GM21737 (cell line): ENCODE measurements around the gene TUBGCP3.

ENCODE experiments used
- ATAC-seq: cut with Tn5 transposase; IDR thresholded peaks from one replicate; pipeline ENCODE4 v1.9.1; 2021; ENCODE audit warnings: mild to moderate bottlenecking, moderate library complexity; ENCODE audit not compliant: unreplicated experiment

TUBGCP3 gene

DNA sequence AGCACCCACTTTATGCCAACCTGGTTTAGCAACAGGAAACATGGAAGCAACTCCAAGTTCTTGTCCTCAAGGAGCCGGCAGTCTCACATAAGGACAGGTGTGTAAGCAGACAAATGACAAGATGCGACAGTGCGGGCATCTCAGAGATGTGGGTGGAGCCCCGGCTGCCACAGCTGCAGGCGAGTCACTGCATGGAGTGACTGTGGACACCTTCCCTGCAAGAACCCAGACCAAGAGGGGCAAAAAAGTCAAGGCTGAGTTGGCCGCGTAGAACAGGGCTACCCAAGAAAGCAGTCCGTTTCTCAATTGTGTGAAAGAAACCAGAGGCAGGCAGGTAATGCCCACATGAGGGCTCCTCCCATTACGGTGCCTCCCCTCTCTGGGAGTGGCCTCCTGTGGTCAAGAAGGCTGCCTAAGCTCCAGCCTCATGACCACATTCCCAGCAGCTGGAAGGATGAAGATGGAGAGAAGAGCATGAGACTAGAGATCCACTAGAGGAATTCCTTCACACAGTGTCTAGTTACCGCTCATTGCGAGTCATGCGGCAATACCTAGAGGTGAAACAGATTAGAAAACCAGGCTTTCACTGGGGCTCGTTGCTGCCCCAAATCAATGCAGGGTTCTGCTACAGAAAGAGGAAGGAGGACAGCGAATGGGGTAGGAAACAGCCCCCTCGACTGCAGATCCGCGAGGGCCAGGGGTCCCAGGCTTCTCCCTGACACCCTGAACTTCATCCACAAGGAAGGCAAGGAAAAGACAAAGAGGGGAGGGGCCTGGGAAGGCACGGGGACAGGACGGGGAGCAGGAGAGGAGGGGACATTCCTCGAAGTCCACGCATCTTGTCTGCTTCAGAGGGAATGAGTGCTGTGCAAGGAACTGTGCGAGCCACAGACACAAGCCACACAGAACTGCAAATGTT is 131.6 kb downstream of the TUBGCP3 start:
- no peak for ATAC-seq

DNA sequence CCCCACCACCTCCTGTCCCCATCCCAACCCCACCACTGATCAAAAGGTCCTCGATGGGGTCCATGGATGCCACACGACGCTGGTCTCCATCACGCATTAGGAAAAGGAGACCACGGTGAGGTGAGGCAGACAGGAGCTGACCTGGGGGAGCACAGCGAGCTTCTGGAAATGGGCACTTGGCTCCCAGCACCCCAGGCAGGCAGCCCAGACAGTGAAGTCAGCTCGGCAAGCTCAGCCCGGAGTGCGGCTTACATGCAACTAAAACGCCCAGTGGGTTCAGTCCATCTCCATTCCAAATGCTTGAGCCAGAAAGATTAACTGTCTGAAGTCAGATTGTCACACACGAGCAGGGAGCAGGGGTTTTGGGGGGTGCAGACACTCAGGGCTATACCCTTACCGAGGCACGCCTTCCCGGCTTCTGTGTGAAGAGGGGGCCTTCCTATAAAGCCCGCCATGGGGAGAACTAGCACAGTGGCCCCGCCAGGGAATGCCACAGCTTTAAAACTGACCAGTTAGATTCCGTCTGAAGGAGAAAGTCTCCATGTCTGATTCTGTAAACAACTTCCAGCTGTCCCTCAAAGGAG is 132.4 kb downstream of the TUBGCP3 start:
- ATAC-seq, result no peak

DNA sequence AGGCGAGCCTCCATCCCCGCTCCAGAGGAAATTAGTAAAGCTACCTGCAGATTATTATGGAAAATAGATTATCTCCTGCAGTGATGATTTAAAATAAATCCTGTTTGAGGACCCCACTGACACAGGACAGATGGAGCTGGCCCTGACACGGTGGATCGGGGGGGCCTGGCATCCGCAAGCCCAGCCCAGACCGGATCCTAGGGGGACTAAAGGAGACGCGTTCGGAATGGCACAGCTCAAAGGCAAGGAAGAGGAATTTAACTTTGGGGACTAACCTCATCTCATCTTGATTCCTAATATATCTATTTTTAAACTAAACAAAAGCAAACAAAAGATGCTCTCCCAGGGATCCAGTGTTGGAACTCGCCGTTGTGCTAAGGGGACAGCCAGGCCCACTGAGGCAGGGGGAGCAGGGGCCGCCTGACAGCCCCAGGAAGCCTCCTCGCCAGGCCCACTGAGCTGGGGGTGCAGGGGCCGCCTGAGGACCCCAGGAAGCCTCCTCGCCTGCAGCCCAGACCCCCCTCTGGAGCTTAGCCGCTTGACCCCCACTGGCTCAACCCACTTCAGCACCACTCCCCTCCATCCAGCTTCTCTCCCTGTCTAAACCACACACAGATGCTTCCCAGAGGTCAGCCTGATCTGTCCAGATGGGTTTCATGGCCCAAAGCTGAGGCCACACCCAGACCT is 133.2 kb downstream of the TUBGCP3 start:
- ATAC-seq, result no peak

DNA sequence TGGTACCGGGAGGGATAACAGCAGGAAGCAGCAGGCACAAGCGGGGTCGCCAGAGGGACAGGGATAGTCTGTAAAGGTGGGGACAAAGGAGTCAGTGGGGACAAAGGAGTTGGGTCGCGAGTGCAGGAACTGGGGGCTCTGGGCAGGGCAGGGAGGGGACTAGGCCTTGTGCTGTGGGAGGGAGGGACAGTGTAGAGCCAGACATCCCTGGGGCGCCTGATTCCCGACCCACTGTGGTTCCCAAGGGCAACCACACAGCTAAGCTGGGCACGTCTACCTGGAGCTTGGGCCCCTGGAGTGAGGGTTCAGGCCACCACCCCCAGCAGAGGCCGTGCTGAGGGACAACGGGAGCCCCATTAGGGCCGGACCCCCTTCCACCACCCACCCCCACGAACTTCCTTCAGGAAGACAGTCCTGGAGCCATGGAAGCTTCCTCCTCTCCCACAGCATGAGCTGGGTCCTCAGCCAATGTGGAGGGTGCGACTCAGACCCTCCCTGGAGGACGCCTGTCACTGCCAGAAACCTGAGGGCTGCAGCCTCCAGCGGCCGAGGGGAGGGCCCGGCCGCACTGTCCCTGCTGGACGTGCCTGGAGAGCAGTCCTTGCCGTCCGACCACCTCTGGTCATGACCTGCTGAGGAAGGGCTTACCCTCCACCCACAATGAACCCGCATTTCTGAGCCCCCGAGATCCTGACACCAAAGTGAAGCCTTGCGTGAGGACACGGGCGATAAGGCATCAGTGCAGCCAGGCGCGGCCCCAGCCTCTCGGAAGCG is 133.9 kb downstream of the TUBGCP3 start:
- no peak for ATAC-seq

DNA sequence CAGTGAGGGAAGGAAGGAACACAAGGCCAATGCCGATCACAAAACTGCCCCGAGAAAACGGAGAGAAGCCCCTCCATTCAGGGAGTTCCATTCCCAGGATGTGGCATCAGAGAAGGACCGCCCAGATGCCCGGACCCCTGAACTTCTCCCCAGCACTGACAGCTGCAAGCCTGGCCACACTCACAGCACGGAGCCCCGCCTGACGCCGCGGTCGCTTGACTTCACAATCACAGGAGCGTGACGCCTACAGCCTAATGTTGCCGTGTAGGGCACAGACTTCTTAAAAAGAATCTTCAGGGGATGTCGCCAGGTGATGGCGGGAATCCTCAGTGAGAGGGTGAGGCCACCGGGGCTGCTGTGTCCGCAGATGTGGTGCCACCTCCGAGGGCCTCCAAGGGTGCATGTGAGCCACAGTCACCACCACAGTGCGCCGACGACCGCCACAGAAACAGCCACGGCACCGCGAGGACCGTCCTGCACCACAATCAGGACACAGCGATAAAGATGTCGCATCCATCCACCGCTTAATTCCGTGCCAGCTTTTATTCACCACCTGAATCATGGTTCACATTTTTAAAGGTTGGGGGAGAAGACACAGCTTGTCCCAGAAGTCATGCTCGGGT is 134.6 kb downstream of the TUBGCP3 start:
- no peak for ATAC-seq

DNA sequence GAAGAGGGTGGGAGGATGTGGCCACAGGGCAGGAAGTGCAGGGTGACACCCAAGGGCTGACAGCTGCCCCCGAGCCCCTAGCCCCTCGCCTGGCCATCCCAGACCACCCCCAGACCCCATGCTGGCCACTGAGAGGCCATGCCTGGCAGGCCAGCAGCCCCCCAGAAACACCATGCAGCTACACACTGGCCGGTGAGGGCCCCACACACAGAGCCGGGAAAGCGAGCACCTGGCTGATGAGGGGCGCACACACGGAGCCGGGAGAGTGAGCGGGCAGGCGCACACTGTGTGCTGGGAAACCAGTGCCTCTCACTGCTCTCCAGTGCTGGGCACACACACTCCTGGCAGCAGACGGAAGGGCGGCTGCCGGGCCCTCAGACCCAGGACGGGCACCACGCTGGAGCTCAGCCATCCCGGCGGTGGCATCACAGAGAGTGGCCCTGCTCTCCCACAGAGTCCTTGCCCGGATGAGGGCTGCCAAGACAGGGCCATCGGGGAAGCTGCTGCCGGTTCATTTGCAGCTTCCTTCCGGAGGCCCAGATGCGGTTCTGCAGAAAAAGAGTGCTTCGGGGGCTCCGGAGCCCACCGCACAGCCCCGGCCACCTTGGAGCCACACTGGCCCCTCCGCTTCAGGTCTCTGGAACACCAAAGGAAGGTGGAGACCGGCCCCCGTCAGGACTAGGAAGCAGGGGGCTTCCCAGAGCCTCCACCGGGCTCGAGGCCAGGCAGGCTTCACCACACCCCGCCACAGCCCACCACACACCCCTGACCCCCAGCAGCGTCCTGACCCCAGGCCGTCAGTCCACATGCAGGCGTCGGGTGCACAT is 135.4 kb downstream of the TUBGCP3 start:
- ATAC-seq, result no peak

DNA sequence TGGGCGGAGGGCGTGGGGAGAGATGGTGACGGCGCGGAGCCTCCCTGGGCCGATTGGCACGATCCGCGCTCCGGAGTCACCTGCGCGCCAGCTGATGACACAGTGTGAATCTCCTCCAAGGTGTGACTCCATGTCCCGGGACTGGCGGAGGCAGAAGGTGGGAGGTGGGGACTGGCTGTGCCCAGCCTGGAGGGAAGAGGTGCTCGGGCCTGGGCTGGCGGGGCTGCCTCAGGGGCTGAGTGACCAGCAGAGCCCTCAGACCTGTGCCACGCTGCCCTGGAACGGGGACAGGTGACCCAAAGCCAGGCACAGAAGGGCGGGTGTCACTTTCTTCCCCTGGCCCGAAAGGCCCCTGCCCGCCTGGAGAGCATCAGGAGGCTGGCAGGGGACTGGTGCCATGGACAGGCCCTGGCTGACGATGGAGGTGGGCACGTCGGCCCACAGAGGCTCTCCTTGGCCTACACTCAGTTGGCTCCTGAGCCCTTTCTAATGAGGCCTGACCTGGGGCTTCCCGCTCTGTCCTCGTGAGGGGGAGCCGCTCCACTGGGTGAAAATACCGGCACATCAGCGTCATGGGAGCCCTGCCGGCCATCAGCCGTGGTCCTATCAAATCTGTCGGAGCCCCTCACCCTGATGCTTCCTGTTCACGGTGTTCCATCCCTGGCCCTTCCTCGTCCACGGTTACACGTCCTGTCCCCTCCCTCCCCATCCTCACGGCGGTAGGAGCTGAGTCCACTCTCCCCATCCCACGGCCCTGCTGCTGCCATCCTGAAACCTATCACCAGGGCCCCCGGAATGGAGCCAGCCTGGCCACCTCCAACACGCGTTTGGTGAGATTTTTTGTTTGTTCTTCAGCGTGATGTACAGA is 136.2 kb downstream of the TUBGCP3 start:
- ATAC-seq, result no peak

DNA sequence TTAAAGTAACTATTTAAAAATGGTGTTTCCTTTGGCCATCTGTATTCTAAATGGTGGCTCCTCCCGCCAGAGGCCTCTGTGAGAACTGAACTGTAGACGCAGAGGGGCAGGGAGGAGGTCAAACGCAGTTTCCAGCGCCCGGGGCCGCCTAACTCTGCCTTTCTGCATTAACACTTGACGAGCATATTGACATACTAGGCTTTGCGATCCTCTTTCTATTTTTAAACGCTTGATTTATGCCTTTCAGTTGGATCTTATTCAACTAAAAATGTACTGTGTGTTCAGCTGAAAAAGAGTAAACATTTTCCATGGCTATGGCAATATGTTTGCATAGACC is 137.1 kb downstream of the TUBGCP3 start:
- ATAC-seq, result no peak

DNA sequence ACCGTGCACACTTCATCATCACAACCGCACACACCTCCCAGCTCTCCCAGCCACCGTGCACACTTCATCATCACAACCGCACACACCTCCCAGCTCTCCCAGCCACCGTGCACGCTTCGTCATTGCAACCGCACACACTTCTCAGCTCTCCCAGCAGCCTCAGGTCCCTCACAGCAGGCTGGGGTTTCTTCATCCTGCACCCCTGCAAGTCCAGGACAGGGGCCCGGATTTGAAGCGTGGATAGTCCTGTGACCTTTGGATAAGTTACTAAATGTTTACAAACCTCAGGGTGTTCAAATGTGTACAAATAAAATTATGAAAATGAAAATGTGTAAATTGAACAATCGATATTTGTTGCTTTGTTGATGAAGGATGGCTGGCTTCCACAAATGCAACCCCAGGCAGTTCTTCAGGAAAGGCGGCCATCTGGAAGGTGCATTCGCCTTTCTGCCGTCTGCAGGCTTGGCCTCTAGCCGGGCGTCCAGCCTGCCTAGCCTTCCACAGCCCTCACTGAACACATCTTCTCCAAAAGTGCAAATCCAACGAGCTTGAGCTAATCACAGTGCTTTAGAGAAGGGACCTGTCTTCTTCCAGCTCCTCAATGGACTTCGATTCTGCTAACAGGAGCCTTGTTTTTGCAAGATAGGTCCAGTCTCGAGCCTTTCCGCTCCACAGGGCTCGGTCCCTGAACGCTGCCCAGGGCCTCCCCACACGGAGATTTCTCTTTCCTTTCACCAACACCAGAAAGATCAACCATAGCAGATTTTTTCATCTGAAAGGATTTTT is 137.6 kb downstream of the TUBGCP3 start:
- ATAC-seq, result no peak

DNA sequence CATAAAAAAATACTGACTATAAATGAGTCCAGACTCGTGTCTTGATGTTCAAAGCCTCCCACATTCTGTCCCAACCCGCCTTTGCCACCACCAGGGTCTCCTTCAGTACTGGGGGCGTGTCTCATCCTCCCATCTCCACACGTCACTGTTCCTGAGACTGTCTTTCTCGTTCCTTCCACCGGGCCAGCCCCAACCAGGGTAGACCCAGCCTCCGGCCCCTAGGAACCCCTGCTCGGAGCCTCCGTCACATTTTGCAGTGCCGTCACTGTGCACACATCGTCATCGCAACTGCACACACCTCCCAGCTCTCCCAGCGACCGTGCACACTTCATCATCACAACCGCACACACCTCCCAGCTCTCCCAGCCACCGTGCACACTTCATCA is 138.4 kb downstream of the TUBGCP3 start:
- no peak for ATAC-seq

DNA sequence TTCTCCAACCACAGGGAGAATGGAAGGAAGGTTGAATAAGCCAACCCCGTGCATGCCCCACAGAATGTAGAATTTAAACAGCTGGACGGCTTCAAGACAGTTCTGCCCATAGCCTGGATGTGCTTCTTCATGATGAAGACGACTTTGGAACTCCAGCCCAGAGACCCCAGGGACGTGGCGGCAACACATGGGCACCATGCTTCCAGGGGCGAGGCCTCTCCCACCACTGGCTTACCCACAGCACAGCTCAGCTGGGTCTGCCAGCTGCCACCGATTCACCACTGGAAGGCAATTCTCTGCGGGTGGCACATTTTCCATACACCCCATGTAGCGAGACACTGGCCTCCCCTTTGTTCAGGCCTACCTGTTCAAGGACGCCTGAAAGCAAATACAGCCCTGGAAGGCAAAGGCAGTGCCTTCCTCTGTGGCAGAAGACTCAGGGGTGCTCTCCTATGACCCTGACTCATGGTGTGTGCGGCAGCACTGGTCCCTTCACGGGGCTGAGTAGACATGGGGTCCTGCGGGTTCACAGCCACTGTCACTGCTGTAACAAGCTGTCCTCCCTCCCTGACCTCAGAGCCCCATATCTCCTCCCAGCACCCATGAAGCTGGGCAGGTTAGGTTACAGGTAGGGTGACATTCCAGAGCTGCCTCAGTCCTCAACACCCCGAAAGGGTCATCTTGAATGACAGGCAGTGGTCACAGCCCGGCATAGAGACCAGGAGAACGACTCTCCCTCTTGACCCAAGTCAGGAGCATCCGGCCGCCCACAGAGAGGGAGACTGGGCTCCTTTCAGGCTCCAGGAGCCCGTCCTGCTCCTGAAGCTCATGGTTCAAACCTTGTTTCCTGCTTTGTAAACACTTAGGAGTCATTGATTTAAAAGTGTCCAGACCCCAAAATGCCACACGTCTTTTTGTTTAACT is 139.1 kb downstream of the TUBGCP3 start:
- ATAC-seq, result no peak

DNA sequence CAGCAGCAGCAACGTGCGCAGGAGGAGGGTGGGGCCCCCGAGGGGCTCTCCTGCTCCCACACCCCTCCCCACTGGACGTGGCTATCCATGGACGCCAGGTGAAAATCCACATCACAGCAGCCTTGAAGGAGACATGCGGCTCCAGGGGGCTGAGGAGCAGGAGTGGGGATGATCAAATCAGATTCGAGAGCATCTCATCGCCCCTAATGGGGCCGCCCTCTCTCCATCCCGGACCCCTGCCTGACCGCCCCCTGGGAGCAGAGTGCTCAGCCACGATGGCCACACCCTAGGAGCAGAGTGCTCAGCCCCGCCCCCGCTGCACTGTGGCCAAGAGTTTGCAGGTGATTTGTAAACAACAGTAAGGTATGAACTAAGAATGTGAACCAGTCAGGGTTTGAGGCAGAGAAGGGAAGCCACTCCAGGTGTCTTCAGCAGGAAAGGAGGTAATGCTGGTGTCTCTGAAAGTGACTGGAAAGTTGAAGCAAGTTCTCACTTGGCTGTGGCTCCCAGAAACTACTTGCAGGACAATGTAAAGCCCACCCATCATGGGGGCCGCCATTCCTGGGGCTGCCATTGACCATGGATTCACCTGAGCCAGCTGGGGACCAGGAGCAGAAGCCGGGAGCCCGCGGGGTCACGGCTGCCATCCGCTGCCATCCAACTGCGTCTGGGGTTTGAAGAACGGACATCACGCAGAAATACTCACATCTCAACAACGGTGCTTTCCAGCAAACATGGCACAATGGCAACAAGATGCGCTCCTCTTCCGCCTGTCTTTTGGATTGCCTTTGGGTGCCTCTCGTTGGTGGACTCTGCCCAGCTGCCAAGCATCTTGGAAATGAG is 140.0 kb downstream of the TUBGCP3 start:
- ATAC-seq, result no peak

DNA sequence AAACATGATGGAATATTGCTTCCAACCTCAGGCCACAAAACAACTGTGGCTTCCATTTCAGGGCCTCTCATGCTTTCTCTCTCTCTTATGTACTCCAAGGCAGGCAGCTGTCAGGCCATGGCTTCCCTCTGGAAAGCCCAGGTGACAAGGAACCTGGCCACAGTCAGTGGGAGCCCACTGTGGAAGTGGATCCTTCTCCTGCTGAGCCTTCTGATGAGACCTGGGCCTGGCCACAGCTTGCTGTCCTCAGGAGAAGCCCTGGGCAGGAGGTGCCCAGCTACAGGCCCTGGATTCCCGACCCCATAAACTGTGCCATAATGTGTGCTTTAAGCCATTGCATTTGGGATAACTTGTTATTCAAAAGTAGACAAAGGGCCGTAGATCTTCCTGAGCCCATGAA is 140.6 kb downstream of the TUBGCP3 start:
- no peak for ATAC-seq

DNA sequence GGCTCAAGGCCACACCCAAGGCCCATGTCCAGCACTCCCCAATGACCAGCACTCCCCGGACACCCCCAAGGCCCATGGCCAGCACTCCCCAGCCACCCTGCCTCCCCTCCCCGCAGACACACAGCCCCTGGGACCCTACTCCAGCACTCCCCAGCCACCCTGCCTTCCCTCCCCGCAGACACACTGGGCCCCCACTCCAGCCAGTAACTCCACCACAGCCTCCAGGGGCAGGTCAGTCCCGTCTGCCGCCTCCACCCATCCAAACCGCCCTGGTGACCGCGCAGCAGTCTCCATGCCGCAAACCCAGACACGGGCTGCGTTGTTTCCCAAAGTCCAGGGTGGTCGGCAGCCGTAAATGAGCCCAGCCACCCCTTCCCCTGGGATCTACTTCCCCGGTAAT is 141.1 kb downstream of the TUBGCP3 start:
- no peak for ATAC-seq

DNA sequence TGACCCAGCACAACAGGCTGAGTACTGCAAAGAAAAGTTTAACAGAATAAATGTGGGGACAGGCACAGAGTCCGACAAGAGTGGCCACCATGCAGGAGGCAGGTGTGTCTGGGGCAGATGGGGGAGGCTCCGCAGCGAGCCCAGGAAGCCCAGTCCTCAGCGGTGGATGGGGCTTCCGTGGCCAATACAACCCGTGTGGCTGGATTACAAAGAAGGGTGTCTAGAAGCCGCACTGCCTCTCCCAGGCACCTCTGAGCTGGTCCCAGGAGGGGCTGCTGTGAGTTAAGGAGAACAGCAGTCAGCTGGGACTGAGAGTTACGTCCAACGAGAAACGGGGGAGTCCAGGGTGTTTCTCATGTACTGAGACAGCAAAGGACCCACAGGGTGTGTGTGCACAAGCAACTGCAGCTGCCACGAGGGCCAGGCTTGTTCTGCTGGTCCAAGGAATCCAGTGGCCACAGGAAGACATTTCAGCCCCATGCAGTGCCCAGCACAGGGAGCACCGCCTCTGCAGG is 141.5 kb downstream of the TUBGCP3 start:
- ATAC-seq, result no peak
